Stimulated activated effector memory CD8-positive, alpha-beta T cell treated with anti-CD3 and anti-CD28 coated beads, Interleukin-12 subunit alpha, Interleukin-12 subunit beta, amount 100 ng/mL, for 72 hours (primary cell): ENCODE measurements around the gene ZNF285.
"Not testable (repeated sequence)": the region's sequence is repeated elsewhere in the genome, so short reads cannot be mapped to it uniquely, and the experiment has no call there.

Experiments used
- ATAC-seq: fragments of 150-1000 bp; cut with Tn5 transposase; 2 replicates; pipeline ENCODE4 v1.10.0; 2021
- DNase-seq, 2 donors: peaks; one replicate each; pipeline ENCODE4 v3.0.0; 2021 to 2022; ENCODE audit warnings: low spot score in 2 of 2
- H3K27ac Mint-ChIP-seq: one replicate; pipeline ENCODE4 v1.8.0; 2022; ENCODE audit warnings: mild to moderate bottlenecking, mixed read lengths
- H3K36me3 Mint-ChIP-seq: one replicate; pipeline ENCODE4 v1.8.0; 2022; ENCODE audit warnings: mild to moderate bottlenecking, mixed read lengths
- H3K4me1 Mint-ChIP-seq: one replicate; pipeline ENCODE4 v1.8.0; 2022; ENCODE audit warnings: mixed read lengths
- H3K4me3 Mint-ChIP-seq: one replicate; pipeline ENCODE4 v1.8.0; 2022; ENCODE audit warnings: mild to moderate bottlenecking, mixed read lengths
- H3K9me3 Mint-ChIP-seq: one replicate; pipeline ENCODE4 v1.8.0; 2022; ENCODE audit warnings: mixed read lengths

ZNF285 gene

DNA sequence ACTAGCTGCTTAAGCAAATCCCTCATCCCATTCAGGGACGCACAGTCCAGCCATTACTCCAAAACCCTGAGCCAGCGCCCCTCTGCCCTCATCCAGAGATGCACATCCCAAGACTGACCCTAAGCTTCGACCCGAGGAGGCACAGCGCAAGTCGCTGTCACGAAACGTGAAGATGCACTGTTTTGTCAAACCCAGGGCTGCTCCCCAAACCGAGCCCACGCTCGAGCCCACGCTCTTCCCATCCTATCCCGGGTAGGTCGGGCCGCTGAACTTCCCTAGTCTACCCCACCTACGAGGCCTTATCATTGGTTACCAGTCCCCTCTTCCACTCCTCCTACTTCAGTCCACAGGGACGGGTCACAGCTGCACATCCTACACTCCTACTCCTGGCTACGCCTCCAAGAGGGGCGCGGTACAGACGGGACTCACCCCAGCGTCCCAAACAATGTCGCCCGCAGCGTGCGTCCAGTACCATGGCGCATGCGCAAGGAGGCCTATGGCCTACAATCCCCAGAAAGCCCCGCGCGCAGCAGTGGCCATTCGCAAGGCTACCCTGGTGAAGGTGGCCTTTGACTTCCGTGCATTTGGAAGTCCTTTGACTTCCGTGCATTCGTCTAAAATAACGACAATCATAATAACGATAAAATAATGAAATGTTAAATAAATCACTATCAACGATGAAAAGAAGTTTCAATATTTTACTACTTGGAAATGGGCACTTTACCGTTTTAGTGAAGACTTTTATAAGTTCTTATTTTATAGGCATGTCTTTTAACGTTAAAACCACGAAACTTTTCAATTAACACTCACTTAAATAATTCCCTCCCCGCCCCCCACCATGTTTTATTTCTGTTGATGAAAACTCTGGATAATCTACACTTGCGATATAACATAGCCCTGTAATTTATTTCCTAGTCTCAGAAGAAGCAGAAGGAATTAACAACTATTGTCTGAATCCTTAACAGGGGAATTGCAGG is at the start of gene ZNF285:
Gene ZNF285 (minus strand): TSS at position 470 of the 977 bp plus-strand sequence. CDS start 4,395 bp downstream, outside the sequence.
- Mint-ChIP-seq H3K9me3 (peaks cover 16% of the 10 kb centered on the region), H3K27ac (peak within 1 kb of the TSS; percentile 68)
- ATAC-seq = peak; percentile 74

DNA sequence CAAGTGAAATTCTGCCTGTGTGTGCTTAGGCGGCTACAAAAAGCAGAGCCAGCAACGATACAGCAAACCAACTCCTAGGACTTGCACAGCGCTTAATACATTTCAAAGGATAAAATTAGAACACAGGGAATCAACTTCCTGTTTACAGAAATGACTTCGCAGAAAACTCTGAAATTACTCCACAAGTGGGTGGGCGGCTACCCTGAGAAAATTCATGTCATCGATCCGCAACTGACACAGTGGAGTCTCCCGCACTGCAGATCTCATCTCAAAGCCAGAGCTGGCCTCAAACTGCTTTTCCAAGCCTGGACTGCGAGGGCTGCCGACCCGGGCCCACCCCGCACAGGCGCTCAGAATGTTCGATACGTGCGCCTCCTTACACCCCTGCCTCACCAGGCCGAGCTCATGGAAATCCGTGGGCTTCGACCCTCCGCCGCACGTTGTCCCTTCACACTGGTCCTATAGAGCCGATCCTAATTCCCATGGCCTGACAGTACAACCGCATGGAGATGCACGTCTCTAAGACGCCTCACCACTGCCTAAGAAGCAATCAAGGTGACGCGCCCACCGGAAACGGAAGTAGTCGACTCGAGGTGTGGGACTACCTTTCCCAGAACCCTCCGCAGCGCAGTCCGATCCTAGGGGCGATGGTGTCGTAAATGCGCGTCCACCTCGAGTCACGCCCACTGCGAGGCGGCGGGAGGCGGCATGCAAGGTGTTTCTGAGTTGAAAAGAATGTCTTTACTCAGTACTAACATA is 46.7 kb upstream of the ZNF285 start, which contains the start of gene ZNF229:
Gene ZNF229 (minus strand): TSS at position 557 of the 759 bp plus-strand sequence. CDS start 5,625 bp downstream, outside the sequence.
- ATAC-seq (peak; percentile 62), DNase-seq (peak; percentile 3 to 50)
- Mint-ChIP-seq H3K36me3 (no peaks in the 10 kb centered on the region), H3K27ac (no peak within 1 kb of the TSS), H3K9me3 (peaks cover 55% of the 10 kb centered on the region), H3K4me1 (peaks cover 6% of the 10 kb centered on the region), H3K4me3 (peak within 1 kb of the TSS; percentile 46)

More for the DNA sequence above, at the start of gene ZNF285:
- Mint-ChIP-seq H3K36me3 (peaks cover 4% of the 10 kb centered on the region), H3K4me1 (peaks cover 7% of the 10 kb centered on the region), H3K4me3 (peak within 1 kb of the TSS; percentile 76)
- peak; percentile 4 to 67 for DNase-seq

DNA sequence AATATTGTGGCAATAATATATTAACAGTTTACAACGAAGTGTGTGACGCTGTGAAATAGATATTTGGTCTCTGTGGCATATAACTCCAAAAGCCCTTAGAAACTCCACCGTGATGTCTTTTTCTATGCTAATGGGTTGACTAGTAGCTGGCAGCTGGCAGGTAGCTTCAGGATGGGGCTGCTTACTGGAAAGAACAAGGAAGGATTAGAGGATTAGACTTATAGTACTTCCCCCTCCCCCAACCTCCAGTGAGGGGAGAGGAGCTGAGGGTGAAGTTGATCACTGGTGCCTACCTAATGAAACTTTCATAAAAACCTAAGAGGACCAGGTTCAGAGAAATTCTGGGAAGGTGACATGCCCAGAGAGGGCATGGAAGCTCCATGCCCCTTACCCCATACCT is 37.0 kb upstream of the ZNF285 start:
- H3K4me1 Mint-ChIP-seq = no peaks in the 10 kb centered on the region
- H3K36me3 Mint-ChIP-seq = no peaks in the 10 kb centered on the region
- no peak overlapping the region for H3K4me3 Mint-ChIP-seq
- ATAC-seq = no peak
- no peak overlapping the region for H3K27ac Mint-ChIP-seq
- no peak for DNase-seq
- H3K9me3 Mint-ChIP-seq = peaks cover 33% of the 10 kb centered on the region

DNA sequence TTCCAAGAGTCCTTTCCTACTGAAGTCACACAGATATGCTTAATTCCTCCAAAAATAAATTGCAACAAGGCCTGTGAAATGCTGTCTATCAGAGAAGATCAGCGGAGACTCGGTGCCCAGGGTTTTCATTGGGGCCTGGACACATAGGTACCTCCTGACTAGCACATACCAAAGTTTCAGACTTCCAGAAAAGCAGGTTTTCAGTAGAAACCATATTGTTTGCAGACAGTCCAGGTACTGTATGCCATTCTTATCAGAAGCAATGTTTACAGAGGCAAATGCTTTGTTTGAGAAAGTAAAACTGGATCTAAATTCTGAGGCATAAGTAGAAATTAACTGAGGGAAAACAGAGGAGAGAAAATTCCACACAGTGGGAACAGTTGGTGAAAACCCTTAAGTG is 34.0 kb upstream of the ZNF285 start:
- H3K36me3 Mint-ChIP-seq = no peaks in the 10 kb centered on the region
- ATAC-seq = no peak
- no peaks in the 10 kb centered on the region for H3K4me1 Mint-ChIP-seq
- peaks cover 28% of the 10 kb centered on the region for H3K9me3 Mint-ChIP-seq
- no peak overlapping the region for H3K4me3 Mint-ChIP-seq
- no peak overlapping the region for H3K27ac Mint-ChIP-seq
- DNase-seq = no peak

DNA sequence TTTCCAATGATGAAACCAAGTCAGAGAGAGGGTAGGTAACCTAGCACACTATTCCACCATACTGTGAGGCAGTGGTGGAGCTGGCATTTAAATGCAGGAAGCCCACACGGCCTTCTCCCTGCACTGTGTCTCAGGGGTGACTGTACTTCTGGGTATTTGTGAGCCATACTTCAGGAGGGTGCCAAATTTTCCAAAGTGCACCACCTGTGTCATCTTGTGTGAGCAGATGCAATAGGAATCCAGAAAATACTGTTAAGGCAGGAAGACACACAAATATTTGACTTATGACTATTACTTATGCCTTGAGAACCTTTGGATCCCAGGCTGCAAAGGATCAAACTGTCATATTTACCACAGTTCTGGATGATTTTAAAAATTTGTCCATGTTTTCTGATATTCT is 29.5 kb upstream of the ZNF285 start:
- H3K36me3 Mint-ChIP-seq = no peaks in the 10 kb centered on the region
- DNase-seq = no peak
- H3K4me1 Mint-ChIP-seq = no peaks in the 10 kb centered on the region
- H3K27ac Mint-ChIP-seq = no peak overlapping the region
- no peak overlapping the region for H3K4me3 Mint-ChIP-seq
- H3K9me3 Mint-ChIP-seq = peaks cover 32% of the 10 kb centered on the region
- no peak for ATAC-seq

DNA sequence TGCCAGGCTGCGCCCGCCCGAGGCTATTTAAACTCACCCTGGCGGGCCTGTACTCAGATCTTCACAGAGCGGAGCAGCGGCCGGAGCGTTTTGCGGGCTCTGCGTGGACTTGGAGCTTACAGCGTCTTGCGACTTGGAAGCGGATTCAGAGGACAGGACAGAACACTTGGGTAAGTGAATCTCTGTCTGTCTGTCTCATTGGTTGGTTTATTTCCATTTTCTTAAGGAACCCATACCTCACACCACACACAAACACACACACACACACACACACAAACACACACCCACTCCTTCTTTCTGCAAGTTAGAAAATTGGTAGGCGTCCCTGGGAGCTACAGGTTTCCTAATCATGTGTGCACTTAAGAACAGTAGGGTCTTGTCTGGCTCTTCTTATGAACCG is 14.1 kb upstream of the ZNF285 start:
- not testable (repeated sequence) for H3K36me3 Mint-ChIP-seq, H3K27ac Mint-ChIP-seq, DNase-seq, H3K4me1 Mint-ChIP-seq, H3K4me3 Mint-ChIP-seq, ATAC-seq
- H3K9me3 Mint-ChIP-seq = peaks cover 28% of the 10 kb centered on the region

DNA sequence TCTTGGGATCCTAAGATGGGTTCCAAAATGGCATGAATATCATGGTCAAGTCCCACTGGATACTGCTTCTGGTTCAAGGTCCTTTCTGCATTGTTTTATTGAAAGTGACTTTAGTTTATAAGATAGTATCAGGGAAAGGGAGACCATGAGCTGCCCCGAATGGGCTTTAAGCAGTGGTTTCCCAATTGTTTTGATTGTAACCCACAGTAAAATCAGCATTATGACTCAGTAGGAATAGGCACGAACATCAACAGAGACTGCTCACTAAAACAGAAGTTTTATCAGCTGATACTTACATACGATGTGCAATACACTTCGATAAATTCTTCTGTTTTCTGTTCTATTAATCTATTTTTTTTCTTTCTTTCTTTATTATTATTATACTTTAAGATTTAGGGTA is 12.1 kb downstream of the ZNF285 start:
- peaks cover 29% of the 10 kb centered on the region for H3K9me3 Mint-ChIP-seq
- not testable (repeated sequence) for H3K27ac Mint-ChIP-seq, H3K4me1 Mint-ChIP-seq, H3K36me3 Mint-ChIP-seq, ATAC-seq, H3K4me3 Mint-ChIP-seq, DNase-seq

DNA sequence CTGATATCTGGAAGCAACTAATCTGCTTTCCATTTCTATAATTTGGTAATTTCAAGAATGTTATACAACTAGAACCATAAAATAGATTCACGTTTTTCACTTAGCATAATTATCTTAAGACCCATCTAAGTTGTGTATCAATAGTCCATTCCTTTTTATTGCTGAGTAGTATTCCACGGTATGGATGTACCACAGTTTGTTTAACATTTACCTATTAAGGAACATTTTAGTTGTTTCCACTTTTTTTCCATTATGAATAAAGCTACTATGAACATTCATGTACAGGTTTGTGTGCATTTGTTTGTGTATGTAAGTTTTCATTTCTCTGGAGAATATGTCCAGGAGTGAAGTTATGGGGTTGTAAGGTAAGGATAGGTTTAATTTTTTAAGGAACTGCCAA is 26.6 kb downstream of the ZNF285 start:
- Mint-ChIP-seq H3K4me1 (no peaks in the 10 kb centered on the region), H3K4me3 (no peak overlapping the region), H3K36me3 (no peaks in the 10 kb centered on the region), H3K9me3 (peaks cover 13% of the 10 kb centered on the region), H3K27ac (no peak overlapping the region)
- no peak for DNase-seq
- ATAC-seq = no peak

DNA sequence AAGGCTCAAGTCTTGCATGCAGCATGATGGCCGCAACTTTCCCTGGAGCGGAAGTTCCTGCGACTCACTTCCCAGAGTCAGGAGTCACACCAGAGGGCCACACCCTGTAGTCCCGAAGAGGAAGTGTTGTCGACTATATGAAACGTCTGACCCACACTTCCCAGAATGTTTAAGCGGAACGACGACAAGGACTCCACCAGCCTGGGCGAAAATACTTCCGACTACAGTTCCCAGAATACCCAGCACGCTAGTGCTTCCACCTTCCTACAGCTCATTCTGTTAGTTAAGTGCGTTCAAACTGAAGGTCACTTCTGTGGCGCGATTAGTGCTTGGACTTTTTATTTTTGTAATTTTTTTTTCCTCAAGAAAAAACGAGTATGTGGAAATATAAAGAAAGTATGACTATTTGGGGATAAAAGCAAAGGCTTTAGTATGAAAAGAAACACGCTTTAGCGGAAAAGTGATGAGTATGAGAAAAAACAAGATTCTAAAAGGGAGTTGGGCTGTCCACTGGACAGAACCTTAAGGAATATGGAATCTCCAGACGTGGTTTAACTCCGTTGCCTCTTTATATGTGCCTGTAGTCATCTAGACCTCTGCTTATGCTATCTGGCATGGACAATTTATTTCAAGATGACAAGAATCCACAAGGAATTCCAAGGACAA is 29.5 kb downstream of the ZNF285 start:
- no peak for ATAC-seq
- Mint-ChIP-seq H3K9me3 (peaks cover 11% of the 10 kb centered on the region), H3K4me3 (no peak overlapping the region), H3K27ac (no peak overlapping the region), H3K4me1 (no peaks in the 10 kb centered on the region), H3K36me3 (no peaks in the 10 kb centered on the region)
- no peak for DNase-seq

DNA sequence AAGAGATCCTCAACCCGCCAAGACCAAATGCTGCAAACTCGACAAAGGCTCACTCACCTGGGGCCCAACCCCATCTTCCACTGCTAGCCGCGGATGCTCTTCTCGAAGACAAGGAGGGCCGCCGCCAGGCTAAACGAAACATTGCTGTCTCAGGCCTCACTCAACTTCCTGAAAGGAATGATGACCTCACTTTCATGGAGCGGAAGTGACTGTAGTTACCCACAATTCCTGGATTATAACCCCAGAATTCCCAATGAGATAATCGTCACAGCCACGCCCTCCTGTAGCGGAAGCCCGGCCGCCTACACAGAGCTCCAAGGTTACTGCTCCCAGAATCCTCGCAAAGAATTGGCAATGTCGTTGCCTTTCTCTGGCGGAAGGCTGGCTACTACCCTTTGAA is 34.4 kb downstream of the ZNF285 start:
- H3K27ac Mint-ChIP-seq = no peak overlapping the region
- ATAC-seq (no peak), DNase-seq (no peak)
- no peaks in the 10 kb centered on the region for H3K4me1 Mint-ChIP-seq
- H3K9me3 Mint-ChIP-seq = peaks cover 10% of the 10 kb centered on the region
- H3K36me3 Mint-ChIP-seq = no peaks in the 10 kb centered on the region
- H3K4me3 Mint-ChIP-seq = no peak overlapping the region

DNA sequence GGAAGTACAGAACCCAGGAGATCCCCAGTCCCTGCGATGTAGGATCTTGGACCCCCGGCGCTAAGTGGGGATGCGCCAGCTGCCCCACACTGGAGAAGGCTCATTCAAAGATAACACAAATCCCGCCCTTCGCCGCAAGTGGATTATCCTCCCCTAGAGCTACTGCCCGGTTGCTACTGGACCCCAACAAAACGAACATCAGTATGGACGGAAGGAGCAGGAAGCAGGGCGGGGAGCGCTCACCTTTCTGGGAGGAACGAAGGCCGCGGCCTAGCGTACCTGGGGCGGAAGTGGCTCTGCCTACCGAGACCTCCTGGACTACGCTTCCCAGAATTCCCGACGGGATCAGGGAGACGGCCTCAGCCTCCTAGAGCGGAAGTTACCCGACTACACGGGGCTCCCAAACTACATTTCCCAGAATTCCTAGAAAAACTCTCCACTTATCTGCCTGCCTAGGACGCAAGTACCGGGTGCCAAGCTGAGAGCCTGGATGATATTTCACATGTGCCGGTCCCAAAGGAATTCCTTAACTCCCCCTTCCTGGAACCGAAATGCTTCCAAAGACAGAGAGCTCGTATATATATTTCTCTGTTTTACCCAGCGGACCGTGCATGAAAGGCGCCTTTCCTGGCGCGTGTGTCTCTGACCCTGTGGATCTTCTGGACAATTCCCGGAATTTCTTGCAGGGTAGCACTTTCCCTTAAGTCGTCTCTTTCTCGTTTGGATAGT is 44.9 kb downstream of the ZNF285 start, which contains the start of gene ZNF112:
Gene ZNF112 (minus strand): TSS at position 298 of the 729 bp plus-strand sequence. CDS start 16,141 bp downstream, outside the sequence.
- no peaks in the 10 kb centered on the region for H3K4me1 Mint-ChIP-seq
- peaks cover 26% of the 10 kb centered on the region for H3K9me3 Mint-ChIP-seq
- H3K27ac Mint-ChIP-seq = no peak within 1 kb of the TSS
- H3K4me3 Mint-ChIP-seq = peak within 1 kb of the TSS; percentile 15
- DNase-seq (no peak), ATAC-seq (no peak)
- no peaks in the 10 kb centered on the region for H3K36me3 Mint-ChIP-seq

DNA sequence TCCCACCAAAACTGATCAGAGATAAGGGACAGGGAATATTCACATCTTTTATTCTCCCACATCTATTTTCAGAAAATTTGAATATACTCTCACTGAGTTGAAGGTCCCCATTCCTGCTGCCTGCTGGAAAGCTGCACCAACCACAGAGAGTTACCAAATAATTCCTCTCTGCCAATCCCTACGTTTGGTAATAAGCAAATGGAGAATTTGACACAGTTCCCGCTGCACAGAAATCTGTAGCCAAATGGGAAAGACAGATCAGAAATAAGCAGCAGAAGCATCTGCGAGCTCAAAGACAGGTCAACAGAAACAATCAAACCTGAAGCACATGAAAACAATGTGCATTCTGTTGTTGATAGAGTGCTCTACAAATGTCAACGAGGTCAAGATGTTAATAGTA is 54.9 kb downstream of the ZNF285 start:
- Mint-ChIP-seq H3K9me3 (peaks cover 20% of the 10 kb centered on the region), H3K4me1 (no peaks in the 10 kb centered on the region), H3K36me3 (no peaks in the 10 kb centered on the region), H3K27ac (no peak overlapping the region), H3K4me3 (no peak overlapping the region)
- ATAC-seq (no peak), DNase-seq (no peak)

DNA sequence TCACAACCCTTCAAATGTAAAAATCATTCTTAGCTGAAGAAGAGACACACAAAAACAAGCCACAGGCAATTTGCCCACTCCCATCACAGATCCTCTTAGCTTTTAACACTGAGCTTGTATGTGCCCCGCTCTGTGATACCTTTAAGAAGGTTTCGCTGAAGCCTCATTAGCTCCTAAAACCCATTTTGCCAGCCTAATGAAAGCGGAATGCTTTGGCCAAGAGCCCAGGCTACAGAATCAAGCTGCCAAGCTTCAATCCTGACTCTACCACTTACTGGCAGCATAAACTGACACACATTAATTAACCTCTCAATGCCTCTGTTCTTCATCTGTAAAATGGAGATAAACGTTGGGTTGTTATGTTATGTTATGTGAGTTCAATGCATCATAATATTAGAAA is 55.4 kb downstream of the ZNF285 start:
- Mint-ChIP-seq H3K27ac (no peak overlapping the region), H3K4me1 (no peaks in the 10 kb centered on the region), H3K9me3 (peaks cover 22% of the 10 kb centered on the region), H3K4me3 (no peak overlapping the region), H3K36me3 (no peaks in the 10 kb centered on the region)
- ATAC-seq = no peak
- no peak for DNase-seq

DNA sequence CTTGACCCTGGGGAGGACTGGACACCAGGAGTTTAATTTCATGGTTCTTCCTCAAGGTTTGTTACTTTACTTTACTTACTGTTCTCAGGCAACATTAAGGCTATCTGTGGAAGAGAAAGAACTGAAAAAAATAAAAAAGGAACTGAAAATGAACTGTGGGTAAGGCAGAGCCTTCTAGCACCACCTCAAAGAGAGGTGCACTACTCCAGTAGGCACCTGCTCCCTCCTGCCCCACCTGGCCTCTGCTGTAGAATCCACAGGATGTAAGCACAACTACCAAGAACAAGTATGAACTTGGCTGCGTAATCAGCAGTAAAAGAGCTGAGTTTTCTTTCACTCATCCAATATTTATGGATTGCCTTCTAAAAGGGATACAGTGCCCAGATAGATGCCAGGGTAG is 57.2 kb downstream of the ZNF285 start:
- Mint-ChIP-seq H3K9me3 (peaks cover 22% of the 10 kb centered on the region), H3K4me1 (no peaks in the 10 kb centered on the region), H3K4me3 (no peak overlapping the region), H3K27ac (no peak overlapping the region), H3K36me3 (no peaks in the 10 kb centered on the region)
- DNase-seq (no peak), ATAC-seq (no peak)
